Muscle layer of duodenum (tissue), 2 donors: ENCODE data around the gene IGF2.

ENCODE experiments used
- H3K27ac ChIP-seq: one replicate; pipeline ENCODE4 v1.7.0; 2013; ENCODE audit warnings: mild to moderate bottlenecking, low read length
- H3K27me3 ChIP-seq: one replicate; pipeline ENCODE4 v1.7.0; 2013; ENCODE audit warnings: low read depth, mild to moderate bottlenecking, control low read depth, low read length
- H3K36me3 ChIP-seq, 2 donors: one replicate each; pipeline ENCODE4 v1.7.0; 2013; ENCODE audit warnings: low read length in 2 of 2, control low read depth in 1 of 2, mild to moderate bottlenecking in 1 of 2; ENCODE audit not compliant: insufficient read depth in 2 of 2, control insufficient read depth in 1 of 2
- H3K4me1 ChIP-seq, 2 donors: one replicate each; pipeline ENCODE4 v1.7.0; 2013; ENCODE audit warnings: low read length in 2 of 2, mild to moderate bottlenecking in 2 of 2, control low read depth in 1 of 2, moderate library complexity in 1 of 2; ENCODE audit not compliant: insufficient read depth in 2 of 2, control insufficient read depth in 1 of 2
- H3K4me3 ChIP-seq, 2 donors: one replicate each; pipeline ENCODE4 v1.7.0; 2013; ENCODE audit warnings: low read length in 2 of 2, low read depth in 1 of 2, mild to moderate bottlenecking in 1 of 2
- H3K9me3 ChIP-seq, 2 donors: one replicate each; pipeline ENCODE4 v1.7.0; 2013; ENCODE audit warnings: low read length in 2 of 2, control low read depth in 1 of 2, mild to moderate bottlenecking in 1 of 2; ENCODE audit not compliant: control insufficient read depth in 1 of 2
- donor health status: healthy.

IGF2 gene

DNA sequence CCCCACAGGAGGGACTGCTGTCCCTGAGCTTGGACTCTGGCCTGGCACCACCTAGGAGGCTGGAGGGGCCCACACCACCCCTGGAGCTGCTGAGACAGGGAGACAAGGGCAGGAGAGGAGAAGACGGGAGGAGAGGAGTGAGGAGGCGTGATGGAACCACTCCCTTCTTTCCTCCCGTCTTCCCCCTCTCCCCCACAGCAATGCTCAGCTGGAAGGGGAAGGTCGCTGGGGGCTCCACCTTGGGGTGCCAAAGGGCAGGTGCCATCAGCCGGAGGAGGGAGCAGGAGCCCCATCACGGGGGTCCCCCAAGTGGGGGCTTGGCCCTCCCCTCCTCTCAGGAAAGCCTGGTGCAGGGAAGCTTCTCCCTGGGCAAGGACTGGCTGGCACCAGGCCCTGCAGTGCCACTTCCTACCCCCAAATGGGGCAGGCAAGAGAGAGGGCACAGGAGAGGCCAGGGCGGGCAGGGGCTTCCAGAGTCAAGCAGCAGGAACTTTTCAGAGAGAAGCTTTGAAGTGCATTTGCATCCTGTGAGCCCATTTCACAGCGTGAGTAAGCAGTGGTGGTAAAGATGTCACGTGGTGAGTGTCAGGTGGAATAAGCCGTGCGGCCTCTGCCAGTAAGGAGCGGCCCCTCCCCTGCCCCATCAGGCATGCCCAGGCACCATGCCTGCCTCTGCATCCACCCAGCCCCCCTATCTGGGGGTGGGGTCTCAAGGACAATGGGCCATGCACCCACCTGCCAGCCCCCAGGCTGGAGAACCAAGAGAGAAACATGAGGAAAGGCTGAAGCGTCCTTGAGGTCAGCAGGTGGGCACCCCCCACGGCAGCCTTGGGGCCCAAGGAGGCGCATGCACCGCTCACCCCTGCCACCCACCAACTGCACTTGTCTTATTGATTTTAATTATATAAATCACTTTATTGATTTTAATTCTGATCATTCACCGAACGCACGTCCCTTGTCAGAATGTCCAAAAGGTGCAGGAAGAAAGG is 4.9 kb downstream of the IGF2 start:
- no peaks in the 10 kb centered on the region for H3K36me3 ChIP-seq
- H3K9me3 ChIP-seq = no peaks in the 10 kb centered on the region
- no peak overlapping the region for H3K4me3 ChIP-seq
- peaks cover 15% of the 10 kb centered on the region for H3K27me3 ChIP-seq
- H3K27ac ChIP-seq = no peak overlapping the region
- H3K4me1 ChIP-seq = peaks cover 0 to 17% of the 10 kb centered on the region in 2 donors

DNA sequence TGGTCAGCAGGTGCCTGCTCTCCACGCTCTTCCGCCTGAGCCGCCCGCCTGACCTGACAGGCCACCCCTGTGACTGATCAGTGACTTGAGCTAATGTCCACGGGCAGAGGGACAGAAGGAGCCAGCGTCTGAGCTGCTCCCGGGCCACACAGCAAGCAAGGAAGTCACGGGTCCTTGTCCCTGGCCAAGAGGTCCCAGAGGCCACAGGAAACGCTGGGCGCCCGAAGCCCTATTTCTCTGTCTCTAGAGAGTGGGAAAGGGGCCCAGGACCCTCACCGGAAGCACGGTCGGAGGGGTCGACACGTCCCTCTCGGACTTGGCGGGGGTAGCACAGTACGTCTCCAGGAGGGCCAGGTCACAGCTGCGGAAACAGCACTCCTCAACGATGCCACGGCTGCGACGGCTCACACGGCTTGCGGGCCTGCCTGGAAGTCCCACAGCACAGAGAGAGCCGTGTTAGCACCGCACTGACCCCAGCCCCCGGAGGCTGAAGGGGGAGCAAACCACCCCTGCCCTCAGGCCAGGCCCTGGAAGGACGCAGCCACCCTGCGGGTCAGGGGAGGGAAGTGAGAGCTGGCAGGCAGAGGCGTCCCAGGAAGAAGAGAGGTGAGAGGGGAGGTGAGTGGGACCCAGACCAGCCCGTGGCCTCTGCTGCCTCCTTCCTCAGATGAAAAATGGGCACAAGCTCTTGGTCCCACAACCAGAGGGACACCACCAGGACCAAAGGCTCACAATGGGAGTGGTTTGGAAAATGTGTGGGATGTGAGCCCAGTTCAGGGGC is 5.8 kb downstream of the IGF2 start:
- H3K4me1 ChIP-seq = peaks cover 0 to 16% of the 10 kb centered on the region in 2 donors
- H3K36me3 ChIP-seq = no peaks in the 10 kb centered on the region
- no peak overlapping the region for H3K27ac ChIP-seq
- H3K9me3 ChIP-seq = no peaks in the 10 kb centered on the region
- H3K4me3 ChIP-seq = no peak overlapping the region
- peaks cover 15% of the 10 kb centered on the region for H3K27me3 ChIP-seq

DNA sequence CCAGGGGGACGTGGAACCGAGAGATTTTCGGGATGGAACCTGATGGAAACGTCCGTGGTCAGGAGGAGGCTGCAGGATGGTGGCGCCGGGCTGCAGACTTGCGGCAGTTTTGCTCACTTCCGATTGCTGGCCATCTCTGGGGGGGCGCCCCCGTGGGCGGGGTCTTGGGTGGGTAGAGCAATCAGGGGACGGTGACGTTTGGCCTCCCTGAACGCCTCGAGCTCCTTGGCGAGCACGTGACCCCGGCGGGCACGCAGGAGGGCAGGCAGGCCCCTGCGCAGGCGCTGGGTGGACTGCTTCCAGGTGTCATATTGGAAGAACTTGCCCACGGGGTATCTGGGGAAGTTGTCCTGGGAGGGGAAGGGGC is 6.3 kb downstream of the IGF2 start:
- H3K27me3 ChIP-seq = peaks cover 15% of the 10 kb centered on the region
- H3K27ac ChIP-seq = no peak overlapping the region
- no peaks in the 10 kb centered on the region for H3K36me3 ChIP-seq
- H3K4me3 ChIP-seq = no peak overlapping the region
- peaks cover 0 to 12% of the 10 kb centered on the region in 2 donors for H3K4me1 ChIP-seq
- no peaks in the 10 kb centered on the region for H3K9me3 ChIP-seq

DNA sequence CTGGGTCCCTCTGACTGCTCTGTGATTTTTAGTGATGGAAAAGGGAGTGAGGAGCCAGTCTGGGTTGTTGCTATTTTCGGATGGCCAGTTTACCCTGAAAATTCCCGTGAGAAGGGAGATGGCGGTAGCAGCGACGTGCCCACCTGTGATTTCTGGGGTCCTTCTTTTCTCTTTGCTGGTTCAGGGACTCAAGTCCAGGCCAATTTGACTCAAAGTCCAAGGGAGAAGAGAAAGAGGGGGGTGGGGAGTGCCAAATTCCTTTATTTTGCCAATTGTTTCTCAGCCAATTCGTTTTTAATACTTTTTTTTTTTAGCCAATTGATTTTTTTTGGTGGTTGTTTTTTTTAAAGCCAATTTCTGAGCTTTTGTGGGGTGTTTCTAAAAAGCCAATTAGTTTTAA is 6.9 kb downstream of the IGF2 start:
- Histone ChIP-seq H3K4me1 (peaks cover 0 to 6% of the 10 kb centered on the region in 2 donors), H3K27ac (no peak overlapping the region), H3K27me3 (peaks cover 11% of the 10 kb centered on the region), H3K4me3 (no peak overlapping the region), H3K9me3 (no peaks in the 10 kb centered on the region), H3K36me3 (no peaks in the 10 kb centered on the region)

DNA sequence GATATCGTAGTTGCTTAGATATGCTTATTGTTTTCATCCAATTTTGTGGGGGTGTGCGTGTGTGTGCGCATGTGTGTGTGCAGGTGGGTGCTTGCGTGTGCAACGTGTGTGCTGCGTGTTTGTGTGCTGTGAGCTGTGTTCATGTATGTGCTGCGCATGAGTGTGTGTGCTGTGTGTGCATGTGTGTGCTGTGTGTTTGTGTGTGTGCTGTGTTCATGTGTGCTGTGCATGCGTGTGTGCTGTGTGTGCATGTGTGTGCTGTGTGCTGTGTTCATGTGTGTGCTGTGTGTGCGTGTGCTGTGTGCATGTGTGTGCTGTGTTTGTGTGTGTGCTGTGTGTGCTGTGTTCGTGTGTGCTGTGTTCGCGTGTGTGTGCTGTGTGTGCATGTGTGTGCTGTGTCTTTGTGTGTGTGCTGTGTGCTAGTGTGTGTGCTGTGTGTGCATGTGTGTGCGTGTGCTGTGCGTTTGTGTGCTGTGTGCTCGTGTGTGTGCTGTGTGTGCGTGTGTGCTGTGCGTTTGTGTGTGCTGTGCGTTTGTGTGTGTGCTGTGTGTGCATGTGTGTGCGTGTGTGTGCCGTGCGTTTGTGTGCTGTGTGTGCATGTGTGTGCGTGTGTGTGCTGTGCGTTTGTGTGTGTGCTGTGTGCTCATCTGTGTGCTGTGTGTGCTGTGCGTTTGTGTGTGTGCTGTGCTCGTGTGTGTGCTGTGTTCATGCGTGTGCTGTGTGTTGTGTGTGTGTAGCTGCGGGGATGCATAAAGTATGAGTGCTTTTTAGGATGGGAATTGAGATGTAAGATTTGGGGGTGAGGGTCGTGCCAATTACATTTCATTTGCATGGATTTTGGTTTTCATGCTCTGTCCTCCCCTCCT is 7.6 kb downstream of the IGF2 start:
- Histone ChIP-seq H3K4me3 (no peak overlapping the region), H3K4me1 (no peaks in the 10 kb centered on the region), H3K27ac (no peak overlapping the region), H3K9me3 (no peaks in the 10 kb centered on the region), H3K36me3 (no peaks in the 10 kb centered on the region), H3K27me3 (peaks cover 10% of the 10 kb centered on the region)

DNA sequence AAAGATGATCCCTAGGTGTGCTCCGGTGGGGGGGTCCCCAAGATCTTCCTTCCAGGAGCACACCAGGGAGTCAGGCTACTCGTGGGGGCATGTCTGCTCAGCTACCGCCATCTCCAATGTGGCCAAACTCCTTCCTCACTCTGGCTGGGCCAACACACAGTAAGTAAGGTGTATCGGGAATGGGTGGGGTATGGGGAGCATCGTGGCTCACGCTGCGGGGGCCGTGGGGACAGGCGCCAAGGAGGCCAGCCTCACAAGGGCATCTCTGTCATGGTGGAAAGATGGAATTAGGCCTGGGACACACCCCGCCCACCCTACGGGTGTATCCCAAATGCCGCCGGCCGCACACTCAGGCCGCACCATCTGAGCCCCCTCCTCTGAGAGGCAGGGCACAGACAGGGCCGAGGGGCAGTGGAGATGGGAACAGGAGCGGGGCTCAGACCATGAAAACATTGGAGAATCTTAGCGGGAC is 8.3 kb downstream of the IGF2 start:
- Histone ChIP-seq H3K4me3 (no peak overlapping the region), H3K27ac (no peak overlapping the region), H3K27me3 (peaks cover 5% of the 10 kb centered on the region), H3K4me1 (no peaks in the 10 kb centered on the region), H3K9me3 (no peaks in the 10 kb centered on the region), H3K36me3 (no peaks in the 10 kb centered on the region)

DNA sequence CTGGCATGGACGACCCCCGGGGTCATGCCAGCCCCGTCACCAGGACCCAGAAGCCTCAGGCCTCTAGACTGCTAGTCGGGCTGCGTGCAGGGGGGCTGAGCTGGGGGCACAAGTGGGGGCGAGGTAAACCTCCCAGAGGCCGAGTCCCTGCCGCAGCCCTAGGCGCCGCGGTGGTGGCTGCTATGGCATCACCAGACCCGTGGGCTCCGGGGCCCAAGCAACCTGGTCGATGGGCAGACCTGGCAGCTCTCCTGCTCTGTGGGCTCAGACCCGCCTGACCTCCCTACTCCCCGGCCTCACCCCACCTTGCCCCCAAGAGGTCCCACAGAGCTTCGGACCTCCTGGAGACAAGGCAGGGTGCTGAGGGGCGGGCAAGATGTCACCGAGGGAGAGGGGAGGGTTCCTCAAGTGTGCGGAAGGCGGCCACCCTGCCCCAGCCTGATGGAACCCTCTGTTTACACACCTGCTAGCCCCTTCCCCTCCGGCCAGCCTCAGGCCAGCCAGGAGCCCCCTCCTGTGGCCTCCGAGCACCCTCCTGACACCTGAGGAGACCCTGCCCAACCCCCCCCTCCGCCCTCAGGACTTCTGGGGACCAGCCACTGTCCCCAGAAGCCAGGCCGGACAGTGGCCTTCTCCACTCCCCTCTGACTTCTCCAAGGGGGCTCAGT is 9.4 kb downstream of the IGF2 start:
- Histone ChIP-seq H3K9me3 (no peaks in the 10 kb centered on the region), H3K27ac (no peak overlapping the region), H3K36me3 (no peaks in the 10 kb centered on the region), H3K4me3 (no peak overlapping the region), H3K27me3 (peaks cover 5% of the 10 kb centered on the region), H3K4me1 (no peaks in the 10 kb centered on the region)

DNA sequence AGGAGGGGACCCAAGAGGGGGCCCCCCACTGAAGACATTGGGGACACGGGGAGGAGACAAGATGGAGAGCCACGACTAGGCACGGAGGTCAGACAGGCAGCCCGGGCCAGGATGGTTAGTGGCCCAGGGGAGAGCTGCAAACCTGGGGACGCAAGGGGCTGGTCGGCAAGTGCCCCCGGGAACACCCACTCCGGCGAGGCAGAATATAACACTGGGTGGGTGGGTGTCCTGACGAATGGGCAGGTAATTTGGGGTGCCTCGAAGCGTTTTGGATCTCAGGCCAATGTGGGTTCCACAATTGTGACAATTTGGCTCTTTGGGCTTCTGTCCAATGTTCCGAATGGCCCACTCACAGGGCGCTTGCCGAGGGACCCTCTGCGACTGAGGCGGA is 9.9 kb downstream of the IGF2 start:
- Histone ChIP-seq H3K9me3 (no peaks in the 10 kb centered on the region), H3K27me3 (peaks cover 5% of the 10 kb centered on the region), H3K36me3 (no peaks in the 10 kb centered on the region), H3K4me3 (no peak overlapping the region), H3K27ac (no peak overlapping the region), H3K4me1 (no peaks in the 10 kb centered on the region)

DNA sequence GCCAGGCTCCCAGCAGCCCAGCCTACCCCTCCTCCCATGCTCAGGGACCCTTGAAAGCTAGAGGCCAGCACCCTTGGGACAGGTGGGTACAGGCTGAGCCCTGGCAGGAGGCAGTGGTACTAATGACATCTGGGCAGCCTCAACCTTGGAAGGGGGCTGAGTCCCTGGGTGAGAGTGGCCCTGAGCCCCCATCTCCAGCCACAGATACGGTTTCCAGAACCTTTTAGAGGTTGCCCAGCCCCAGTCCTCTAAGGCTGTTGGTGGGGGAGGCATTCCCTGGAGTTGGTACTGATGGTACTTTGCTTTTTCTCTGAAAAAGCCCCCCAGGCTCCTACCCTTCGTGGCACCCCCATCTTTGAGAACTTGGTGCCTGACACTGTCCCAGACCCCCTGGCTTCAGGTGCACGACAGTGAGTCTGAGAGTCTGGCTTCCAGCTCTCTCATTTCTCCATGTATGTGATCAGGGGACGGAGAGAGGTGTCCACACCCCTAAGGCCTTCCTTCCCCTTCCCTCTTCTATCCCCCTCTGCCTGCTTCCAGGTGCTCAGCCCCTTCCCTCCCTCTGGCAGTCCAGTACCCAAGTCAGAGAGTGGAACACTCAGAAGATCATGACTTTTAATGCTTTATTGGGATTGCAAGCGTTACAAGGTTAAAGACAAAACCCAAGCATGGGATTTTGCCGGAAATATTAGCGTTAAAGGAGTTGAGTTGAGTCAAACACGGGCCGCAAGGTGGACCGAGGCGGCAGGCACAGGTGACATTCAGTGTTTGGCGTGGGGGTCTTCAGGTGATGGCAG is 10.5 kb downstream of the IGF2 start:
- H3K36me3 ChIP-seq = no peaks in the 10 kb centered on the region
- no peak overlapping the region for H3K4me3 ChIP-seq
- H3K27me3 ChIP-seq = peaks cover 5% of the 10 kb centered on the region
- no peaks in the 10 kb centered on the region for H3K9me3 ChIP-seq
- no peak overlapping the region for H3K27ac ChIP-seq
- no peaks in the 10 kb centered on the region for H3K4me1 ChIP-seq

DNA sequence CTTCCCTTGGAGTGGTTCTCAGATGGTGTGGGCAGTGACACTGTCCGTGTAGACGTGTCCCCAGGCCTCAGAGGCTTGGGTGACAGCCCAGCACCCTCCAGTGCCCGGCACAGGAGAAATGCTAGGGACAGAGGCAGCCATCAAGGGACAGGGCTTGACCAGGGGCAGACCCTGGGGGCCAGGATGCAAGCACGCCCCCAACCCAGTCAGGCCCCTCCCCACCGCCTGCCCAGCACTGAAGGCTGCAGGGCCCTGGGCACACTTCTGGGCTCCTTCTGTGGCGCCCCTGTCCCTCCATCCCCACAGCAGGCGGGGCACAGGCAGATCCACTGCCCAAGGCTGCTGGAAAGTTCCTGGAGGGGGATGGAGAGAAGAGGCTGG is 11.1 kb downstream of the IGF2 start:
- Histone ChIP-seq H3K9me3 (no peaks in the 10 kb centered on the region), H3K36me3 (no peaks in the 10 kb centered on the region), H3K4me1 (no peaks in the 10 kb centered on the region), H3K27me3 (no peaks in the 10 kb centered on the region), H3K27ac (no peak overlapping the region), H3K4me3 (no peak overlapping the region)
